Fibroblast of skin of left biceps (primary cell): ENCODE data around the gene ALPP.
"Not testable (repeated sequence)": the region's sequence is repeated elsewhere in the genome, so short reads cannot be mapped to it uniquely, and the experiment has no call there.

Experiments
- DNase-seq, 2 experiments: peaks; one replicate each; pipeline ENCODE4 v3.0.0-alpha.2; 2013; ENCODE audit warnings: low read depth in 2 of 2

ALPP gene

DNA sequence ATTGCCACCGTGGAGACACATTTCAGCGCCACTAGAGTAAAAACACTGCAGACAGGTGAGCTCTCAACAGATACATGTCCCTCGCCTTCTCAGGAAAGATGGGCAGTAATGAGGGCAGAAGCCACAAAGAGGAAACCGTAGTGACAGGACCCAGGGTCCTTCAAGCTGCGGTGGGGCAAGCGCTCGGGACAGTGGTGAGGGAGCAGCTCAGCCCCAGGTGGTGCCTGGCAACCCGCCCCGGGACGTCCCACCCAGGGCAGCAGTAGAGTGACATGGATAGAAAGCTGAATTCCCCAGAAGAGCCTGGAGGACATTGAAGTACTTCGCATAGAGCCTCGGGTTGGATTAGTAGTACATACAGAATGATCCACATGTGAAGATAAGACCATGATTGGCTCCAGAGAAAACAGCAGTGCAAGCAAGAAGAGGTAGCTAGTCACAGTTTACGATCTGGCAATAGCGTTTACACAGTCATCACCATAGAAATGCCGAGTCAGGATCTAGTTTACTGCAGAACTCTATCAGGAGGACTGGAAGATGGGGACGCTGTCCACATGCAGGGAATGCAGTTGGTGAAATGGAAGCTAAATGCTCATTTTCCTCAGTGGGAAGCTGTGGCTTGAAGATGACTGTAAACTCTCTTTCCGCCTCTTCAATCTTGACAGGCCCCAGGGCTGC, 37.4 kb upstream of the ALPP start:
- no peak for DNase-seq

DNA sequence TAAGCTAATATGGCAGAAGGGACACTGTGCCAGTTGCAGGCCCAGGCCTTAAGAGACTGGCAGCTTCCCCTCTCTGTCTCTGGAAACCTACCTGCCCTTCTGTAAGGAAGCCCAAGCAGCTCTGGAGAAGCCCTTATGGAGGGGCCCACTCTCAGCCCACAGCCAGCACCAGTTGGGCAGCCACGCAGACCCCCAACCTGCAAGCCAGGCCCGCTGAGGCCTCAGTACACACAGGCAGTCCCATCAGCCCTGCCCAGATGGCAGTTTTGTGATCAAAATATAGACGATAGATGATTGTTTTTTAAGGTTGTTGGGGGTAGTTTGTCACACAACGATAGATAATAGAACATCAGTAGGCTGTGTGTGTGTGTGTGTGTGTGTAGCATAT, 36.8 kb upstream of the ALPP start:
- DNase-seq, result no peak

DNA sequence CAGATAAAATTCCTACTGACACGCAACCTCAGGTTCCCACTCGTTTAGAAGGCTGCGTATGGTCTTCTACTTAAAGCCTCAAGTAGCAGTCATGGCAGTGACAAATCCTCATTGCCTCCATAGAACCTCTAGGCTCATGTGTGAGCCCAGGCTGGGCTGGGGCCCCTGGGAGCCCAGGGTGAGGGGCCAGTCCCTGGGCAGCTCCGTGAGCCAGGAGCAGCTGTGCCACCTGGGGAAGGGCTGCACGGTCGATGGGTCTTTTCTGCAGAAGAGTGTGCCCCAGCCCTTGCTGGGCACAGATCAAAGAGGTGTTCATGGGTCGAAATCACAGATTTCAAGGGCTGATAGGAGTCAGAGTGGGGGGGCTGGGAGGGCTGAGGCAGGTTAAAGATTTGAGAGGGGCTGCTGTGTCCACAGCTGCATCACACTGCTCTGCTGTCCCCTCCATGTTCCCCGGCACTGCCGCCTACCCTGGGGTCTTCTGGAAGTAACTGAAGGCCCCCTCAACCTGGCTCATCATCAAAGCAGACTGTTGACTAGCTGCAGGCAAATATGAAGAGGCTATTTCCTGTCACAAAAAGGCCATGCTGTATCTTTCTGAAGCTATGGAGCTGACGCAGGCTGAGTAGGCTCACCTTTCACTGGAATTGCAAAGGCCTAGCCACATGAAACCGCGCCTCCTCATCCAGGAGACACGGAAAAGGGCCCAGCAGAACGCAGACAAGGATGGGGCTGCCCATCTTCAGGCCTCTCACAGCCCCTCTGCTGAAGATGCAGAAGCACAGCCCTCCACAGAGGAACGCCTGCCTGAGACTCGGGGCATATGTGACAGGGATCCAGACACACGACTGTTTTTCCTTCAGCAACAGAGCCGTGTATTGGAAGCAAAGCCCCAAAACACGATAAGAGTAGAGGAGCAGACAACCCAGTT, 35.7 kb upstream of the ALPP start:
- no peak for DNase-seq

DNA sequence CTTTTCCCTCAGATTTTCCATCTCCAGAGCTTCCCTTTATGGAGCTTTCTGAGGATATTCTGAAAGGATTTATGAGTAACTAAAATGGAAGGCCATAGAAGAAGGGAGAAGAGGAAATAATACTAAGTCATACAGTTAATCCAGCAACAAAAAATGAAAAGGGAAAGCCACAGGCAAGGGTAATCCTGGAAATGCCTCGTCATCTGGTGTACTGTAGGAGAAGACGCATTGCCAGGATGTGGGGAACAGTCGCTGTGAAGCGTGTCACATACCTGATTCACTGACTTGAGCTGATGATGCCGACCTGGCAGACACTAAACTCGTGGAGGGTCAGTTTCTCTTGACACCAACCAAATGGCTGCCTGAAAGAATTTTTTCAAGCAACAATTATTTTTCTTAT, 34.7 kb upstream of the ALPP start:
- DNase-seq, result no peak

DNA sequence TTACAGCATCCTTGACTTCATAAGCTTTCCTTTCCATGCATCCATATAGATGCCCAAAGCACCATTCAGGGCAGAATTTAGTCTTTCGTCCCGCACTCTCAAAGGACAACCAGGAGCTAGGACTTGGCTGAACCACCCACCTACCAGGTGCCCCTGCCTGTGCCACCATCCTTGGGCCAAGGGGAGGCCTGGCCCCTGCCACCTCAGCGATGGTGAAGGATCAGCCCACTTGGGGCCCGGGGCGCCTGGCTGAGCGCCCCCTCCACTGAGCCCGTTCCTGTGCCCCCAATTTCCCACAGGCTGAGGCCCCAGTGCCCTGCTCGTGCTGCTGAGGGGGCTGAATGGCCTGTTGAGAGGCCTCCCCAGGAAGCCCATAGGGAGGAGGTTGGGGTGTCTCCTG, 33.3 kb upstream of the ALPP start:
- DNase-seq, result no peak

DNA sequence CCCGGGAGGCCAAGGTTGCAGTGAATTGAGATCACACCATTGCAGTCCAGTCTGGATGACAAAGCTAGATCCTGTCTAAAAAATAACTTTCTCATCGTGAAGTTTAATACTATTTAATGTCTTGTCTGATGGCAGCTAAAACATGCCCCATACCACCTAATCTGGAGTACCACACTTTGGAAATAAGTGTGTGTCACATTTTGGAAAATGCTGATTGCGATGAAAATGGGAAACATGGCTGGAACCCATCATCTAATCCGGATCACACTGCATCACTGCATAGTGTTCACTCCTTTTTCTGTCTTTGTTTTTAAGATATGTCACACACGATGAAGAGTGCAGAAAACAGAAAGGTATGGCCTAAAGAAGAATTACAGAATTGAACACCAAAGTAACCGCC, 31.2 kb upstream of the ALPP start:
- DNase-seq, result no peak

DNA sequence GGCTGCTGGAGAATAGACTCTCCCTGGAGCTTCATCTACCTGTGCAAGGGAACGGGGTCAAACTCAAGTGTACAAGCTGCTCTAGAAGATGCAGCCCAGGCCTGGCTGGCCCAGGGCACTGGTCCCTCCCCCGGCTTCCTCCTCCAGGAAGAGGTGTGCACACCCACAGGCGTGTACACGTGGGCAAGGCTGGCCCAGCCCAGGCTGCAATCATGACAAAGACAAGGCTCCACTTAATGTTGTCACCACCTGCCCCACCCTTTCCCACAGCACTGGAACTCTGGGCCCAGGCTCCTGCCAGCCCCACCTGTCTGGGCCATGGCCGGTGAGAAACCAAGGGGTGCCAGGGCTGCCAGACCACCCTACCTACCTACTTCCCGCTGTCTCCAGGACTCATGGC, 29.6 kb upstream of the ALPP start:
- DNase-seq, result no peak

DNA sequence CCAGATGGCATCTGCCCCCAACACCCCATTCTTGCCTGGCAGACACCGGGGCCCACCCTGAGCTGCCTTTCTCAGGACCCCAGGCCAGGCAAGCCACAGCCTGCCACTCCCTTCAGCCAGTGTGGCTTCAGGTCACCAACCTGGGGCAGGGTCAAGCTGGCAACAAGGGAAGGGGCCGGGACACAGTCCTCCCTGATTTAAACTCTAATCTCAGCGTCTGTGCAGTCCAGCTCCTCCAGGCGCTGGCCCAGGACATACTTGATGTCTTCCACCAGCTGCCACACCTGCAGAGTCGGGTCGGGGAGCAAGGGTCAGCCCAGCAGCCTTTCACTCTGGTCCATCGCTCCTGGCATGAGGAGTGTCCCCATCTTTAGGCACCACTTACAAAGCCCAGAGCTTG, 29.0 kb upstream of the ALPP start:
- DNase-seq, result no peak

DNA sequence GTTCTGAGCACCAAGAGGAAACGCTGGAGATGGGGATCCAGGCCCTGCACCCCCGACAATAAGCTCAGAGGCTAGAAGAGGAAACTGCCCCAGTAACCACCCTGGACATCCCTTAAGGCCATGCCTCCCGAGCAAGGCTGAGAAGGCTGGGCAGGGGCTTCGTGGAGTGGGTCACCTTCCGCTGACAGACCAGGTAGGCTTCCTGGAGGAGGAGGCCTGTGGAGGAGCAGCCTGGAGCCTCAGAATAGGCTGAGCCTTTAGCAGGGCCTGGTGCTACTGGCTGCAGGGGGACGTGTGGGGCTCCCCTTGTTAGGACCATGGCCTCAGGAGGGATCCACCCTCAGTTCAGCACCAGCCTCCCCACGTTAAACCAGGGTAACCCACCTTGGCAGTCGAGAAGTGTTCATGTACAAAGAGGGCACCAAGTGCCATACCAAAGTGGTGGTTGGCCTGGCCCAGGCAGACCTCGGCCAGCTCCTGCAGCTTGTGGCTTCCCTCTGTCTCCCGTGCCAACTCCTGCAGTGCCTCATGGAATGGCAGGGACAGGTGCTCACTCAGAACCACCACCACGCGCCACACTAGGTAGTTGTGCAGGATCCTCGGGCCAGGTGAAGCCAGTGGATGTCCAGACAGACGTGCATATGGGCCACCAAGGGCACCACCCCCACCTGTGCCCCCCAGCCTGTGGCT, 28.5 kb upstream of the ALPP start:
- DNase-seq, result no peak

DNA sequence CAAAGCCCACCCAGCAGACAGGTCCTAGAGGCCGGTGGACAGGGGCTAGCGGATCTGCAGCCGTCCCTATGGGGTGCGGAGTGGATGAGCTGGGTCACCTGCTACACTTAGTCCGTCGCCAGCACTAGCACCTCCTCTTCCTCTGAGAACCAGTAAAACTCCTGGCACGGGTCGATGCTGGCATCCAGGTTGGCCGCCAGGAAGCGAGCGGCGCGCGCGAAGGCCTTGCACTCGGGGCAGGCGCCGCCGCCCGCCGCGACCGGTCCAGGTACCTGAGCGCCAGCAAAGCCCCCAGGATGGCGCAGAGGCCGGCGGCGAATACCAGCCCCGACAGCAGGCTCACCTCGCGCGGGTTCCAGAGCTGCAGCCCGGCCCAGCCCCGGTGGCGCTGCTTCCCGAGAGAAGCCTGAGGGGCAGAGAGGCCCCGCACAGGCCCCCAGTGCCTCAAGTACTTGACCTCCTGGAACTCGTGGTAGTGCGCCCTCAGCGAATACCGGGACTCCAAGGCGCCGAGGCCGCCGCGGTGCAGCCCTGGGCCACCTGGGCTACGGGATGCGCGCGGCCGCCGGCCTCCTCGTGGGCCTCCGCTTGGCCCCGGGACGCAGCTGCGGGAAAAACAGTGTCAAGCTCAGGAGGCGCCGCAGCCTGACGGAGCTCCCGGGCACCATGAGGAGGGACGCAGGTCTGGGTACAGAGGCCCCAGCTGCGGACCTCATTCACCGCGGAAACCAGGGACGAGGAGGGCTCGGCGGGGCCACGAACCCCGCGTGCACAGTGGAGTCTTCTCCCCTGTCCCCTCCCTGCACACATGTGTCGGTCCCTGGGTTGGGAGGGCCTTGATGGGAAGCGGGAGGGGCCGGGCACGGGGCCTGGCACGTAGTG, 27.5 kb upstream of the ALPP start:
- DNase-seq, result no peak

DNA sequence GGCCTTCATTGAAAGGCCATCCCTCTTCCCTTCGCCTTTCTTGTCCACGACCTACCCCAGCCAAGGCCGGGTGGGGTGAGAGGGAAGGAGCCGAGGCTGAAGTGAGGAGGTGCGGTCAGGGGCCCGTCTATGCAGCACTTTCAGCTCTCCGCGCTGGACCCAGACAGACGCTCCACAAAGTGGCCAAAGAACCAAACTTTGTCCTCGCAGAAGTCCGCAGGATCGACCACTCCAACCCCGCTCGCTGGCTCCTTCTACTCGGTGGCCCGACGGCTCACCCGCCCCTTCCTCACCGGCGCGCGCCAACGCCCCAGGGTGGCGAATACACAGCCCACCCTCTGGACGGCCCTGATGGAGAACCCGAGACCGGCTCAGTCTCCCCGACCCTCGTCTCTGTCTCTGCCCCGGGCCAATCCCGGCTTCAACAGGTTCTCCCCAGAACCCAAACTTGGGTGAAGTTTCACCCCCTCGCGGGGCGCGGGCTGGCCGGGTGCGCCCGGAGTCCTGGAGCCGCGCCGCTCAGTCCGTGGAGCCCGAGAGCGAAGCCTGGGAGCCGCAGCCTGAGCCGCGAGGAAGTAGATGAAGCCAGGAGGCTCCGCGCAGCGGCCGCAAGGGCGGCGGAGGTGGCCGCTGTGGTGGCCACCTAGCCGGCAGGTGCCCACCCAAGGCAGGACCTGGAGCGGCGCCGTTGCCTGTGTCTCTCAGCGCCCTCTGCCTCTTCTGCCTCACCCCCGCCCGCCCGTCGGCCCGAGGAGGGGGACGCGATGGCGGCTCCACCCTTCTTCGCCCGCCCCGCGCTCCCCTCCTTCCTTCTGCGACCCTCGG, 26.7 kb upstream of the ALPP start:
- DNase-seq, result no peak

DNA sequence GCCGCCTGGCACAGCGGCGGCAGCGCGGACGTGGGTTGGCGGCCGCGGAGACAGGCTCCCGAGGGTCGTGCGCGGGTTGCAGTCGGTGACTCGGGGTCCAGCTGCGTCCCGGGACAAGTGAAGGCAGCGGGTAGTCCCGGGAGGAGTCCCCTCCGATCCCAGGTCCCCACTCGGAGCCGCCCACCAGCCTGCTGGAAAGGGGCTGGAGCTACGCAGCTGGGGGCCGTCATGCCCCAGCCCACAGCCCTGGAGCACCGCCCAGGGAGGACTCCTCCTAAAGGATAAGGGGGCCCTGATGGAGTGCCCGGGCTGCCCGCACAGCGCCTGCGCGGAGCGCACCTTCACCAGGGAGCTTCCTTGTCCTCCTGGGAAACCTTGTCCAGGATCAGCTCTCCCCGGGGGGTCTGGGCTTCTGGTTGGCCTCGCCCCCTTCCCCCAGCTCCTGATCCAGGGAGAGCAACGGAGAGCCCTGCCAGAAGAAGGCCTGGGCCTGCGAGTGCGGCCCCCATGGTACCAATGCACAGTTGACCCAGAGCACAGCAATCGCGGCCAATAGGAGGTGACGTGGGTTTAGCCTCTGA, 25.9 kb upstream of the ALPP start:
- no peak for DNase-seq

DNA sequence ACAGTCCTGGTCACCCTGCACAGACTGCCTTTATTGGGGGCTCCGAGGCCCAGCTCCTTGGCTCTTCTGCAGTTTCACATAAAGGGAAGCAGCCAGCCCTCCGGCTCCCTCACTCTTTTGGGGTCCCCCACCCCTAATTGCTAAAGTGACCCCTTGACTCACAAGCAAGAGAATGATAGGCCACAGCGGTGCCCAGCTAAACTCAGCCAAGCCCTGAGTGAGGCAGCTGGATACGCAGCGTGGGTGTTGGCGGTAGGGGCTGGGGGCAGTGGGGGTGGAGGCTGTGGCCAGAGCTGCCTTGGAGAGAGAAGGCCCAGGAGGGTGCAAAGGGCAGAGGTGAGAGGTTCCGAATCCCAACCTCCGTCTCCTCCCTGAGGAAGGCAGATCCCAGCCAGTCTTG, 25.5 kb upstream of the ALPP start:
- DNase-seq, result no peak

DNA sequence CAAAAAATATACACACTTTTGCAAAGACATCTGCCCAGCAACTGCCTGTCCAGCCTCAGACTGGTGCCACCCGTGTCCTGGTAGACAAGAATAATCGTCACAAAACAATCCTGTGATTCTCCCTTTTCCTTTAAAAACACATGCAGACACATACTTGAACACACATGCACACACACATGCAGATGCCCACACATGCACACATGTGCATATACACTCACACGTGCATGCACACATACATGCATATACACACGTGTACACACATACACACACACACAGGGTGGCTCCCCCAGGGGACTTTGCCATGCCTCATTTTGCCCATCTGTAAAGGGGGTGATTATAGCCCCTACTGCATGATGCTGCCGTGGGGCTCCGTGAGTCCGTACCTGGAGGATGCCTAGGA, 24.9 kb upstream of the ALPP start:
- DNase-seq, result no peak

DNA sequence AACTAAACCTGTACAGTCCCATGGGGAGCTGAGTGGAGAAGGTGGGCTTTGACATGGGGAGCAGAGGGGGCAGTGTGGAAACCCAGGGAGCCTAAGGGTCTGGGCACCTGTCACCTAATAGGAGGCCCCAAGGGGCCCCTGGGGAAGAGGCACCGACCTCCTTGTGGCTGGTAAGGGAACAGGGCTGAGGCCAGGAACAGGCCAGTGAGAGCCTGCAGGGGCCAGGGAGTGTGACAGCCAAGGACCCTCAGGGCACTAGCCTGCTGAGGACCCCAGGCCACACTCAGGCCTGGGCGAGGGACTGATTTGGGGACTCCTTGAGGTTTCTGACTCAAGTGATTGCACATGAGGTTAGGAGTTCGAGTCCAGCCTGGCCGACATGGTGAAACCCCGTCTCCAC, 24.5 kb upstream of the ALPP start:
- no peak for DNase-seq

DNA sequence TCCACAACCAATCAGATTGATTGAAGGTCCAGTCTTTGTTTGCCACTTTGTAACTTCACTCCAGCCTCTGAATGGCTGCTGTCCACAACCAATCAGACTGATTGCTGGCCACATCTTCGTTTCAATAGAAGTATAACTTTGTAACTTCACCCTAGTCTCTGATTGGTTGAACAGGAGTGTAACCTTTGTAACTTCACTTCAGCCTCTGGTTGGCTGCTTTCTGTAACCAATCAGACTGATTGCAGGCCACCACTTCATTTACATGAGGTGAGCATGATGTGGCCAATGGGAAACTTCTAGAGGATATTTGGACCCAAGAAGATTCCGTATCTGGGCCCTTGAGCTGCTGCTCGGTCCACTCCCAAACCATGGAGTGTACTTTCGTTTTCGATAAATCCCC, 16.9 kb upstream of the ALPP start:
- DNase-seq, result no peak

DNA sequence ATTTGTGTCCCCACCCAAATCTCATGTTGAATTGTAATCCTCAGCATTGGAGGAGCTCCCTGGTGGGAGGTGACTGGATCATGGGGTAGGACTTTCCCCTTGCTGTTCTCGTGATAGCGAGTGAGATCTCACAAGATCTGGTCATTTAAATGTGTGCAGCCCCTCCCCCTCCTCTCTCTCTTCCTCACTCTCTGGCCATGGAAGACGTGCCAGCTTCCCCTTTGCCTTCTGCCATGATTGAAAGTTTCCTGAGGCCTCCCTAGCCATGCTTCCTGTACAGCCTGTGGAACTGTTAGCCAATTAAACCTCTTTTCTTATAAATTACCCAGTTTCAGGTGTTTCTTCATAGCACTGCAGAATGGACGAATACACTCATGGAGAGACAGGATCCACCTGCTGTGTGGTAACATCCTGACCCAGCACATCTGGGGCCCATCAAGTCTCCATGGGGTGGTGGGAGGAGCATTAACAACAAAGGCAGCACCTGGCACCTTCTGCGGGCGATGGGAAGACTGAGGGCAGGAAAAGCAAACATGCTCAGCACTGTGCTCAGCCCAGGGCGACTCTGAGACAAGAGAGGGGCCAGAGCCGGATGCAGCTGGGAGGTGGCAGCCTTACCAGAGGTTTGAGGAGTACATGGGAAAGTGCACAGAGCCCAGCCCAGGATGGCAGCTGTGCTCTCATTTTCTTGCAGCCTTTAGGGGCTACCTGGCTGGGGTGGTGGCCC, 16.2 kb upstream of the ALPP start:
- no peak for DNase-seq

DNA sequence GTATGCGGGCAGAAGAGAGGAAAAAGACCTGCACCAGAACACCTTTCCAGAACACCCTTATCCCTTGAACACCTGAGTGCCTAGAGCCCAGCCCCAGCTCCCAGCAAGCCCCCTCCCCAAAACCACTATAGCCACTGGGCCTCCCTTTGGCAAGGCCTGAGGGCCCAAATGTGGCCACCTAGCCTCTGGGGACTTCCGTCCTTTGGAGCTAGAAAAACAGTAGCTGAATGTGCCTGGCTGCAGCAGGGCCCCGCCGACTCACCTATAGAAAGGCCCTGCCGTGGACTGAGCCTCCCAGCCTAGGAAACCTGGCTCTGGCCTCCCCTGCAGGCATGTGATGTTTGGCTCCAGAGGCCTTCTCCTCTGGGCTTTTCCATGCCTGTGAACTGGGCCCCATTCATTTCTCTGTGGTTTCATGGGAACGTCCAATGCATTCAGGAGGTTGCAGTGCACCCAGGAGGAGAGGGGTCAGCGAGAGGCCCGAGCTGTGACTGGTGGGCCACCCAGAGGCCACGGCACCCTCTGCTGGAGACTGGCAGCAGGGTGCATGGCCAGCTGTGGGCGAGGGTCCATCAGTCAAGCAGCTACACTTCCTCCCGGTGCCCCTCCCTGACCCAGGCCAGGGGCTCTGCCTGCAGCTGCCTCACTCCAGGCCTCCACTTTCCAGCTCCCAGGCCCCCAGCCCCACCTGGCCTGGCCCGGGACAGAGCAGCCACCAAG, 15.3 kb upstream of the ALPP start:
- DNase-seq, result not testable (repeated sequence)
